ENCODE measurements around the gene MED22.
"Not testable (repeated sequence)": the region's sequence is repeated elsewhere in the genome, so short reads cannot be mapped to it uniquely, and the experiment has no call there.

Gene MED22

DNA sequence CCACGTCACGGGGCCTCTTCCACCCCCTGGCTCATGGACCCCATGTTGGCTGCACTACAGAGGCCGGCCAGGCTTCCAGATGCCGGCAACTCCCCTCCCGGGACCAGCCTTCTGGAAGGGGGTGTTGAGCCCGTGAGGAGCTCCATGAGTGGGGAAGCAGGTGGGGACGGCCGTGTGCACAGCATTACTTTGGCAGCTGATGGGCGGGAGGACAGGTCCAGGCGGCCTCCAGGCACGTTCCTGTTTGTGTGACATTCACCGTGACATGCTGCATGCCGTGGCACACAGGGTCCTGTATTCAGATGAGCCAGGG is 43.8 kb downstream of the MED22 start:
- DNase-seq, result no peak

- DNase-seq, result no peak
Measured at GRCh38 chr9:133303266-133304157, 44.4 kb downstream of the MED22 start.

DNA sequence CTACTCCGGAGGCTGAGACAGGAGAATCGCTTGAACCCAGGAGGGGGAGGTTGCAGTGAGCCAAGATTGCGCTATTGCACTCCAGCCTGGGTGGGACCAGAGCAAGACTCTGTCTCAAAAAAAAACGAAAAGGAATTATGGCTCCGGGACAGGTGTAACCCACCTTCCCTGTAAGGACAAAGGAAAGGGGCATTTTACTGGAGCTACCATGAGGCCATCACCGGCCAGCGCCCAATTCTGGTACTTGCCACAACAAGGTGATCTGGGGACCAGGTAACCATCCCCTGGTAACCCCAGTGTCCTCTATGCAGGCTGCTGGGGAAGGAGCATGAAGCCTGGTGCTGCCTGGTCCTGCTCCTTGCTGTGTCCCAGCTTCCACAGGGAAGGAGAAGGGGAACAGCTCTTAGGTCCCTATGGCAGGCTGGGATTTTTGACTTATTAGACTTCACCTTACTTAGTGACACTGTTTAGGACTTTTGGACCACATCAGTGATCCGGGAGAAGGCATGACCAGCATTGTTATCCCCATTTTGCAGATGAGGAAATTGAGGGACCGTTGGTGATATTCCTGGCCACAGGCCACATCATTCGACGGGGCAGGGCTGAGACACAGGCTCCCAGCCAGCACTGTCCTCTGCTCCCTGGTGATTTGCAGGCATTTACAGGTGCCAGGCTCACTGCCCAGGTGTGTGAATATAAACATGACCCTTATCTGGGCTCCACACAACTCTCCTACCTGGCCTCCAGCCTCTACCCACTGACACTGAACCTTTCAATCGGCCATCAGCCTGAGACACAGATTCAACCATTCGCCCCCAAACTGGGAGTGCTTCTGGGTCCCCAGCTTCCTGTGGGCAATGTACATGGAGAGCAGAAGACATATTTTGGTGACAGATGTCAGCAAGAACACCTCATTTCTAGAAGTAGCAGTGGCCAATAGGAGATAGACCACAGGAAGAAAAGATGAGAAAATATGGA is 46.4 kb downstream of the MED22 start:
- no peak for DNase-seq

- not testable (repeated sequence) for DNase-seq
Measured at GRCh38 chr9:133299996-133300395, 47.9 kb downstream of the MED22 start.

DNA sequence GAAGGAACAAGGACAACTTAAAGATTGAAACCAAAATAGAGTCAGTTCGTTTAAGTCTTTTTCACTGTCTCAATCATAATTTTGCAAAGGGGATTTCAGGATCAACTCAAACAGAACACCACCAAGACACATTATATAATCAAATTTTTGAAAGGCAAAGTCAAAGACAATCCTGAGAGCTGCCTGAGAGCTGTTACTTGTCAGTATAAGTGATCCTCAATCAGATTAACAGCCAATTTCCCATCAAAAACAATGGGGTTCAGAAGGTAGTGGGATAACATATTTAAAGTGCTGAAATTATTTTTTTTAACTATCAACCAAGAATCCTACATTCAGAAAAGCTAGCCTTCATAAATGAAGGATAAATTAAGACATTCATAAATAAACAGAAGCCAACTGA is 53.7 kb downstream of the MED22 start:
- no peak for DNase-seq

DNA sequence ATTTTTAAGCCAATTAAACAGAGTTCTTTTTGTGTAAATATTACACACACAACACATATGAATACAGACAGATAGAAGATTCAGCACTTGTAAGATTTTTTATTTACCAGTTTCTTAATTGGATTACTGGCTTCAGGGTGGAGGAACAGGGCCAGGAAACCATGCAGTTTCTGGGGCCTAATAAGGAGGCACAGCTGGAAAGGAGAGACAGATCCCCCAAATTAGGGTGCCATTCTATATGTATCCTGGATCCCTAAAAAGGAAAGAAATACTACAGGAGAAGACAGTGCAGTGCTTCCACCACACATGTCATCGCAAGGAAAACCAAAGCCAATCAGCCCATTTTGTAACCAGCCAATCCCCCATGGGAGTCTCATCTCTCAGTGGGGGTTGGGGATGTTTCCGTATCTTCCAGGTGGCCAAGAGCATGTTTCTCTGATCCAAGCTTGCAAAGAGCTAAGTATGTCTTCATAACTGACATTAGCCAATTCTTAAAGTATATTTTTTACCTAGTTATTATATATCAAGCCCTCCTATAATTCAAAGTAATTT is 57.1 kb downstream of the MED22 start:
- no peak for DNase-seq

Measured in effector CD8-positive, alpha-beta T cell (primary cell).